Measurements from ENCODE around the gene DNAJC13.
"Not testable (repeated sequence)": the region's sequence is repeated elsewhere in the genome, so short reads cannot be mapped to it uniquely, and the experiment has no call there.

DNAJC13 gene

GRCh38 chr3:132416807-132417694, at the start of gene DNAJC13:
Gene DNAJC13 (plus strand): TSS chr3:132417502. CDS start chr3:132434551, 17,049 bp downstream.
- Histone ChIP-seq H3K9me3 (ENCODE audit: insufficient read depth, low read depth, low read length) (no peaks in the 10 kb centered on the region), H3K9ac (ENCODE audit: low read depth, low read length, poor library complexity, severe bottlenecking) (peak within 1 kb of the TSS; percentile 86)
- TF ChIP-seq, protein P1, sequence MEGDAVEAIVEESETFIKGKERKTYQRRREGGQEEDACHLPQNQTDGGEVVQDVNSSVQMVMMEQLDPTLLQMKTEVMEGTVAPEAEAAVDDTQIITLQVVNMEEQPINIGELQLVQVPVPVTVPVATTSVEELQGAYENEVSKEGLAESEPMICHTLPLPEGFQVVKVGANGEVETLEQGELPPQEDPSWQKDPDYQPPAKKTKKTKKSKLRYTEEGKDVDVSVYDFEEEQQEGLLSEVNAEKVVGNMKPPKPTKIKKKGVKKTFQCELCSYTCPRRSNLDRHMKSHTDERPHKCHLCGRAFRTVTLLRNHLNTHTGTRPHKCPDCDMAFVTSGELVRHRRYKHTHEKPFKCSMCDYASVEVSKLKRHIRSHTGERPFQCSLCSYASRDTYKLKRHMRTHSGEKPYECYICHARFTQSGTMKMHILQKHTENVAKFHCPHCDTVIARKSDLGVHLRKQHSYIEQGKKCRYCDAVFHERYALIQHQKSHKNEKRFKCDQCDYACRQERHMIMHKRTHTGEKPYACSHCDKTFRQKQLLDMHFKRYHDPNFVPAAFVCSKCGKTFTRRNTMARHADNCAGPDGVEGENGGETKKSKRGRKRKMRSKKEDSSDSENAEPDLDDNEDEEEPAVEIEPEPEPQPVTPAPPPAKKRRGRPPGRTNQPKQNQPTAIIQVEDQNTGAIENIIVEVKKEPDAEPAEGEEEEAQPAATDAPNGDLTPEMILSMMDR (conservative IDR thresholded peaks at IDR 0.05; ENCODE audit: low read length) = no peak
- no peak for TF ChIP-seq EZH2phosphoT487 (IDR thresholded peaks at IDR 0.05; ENCODE audit: borderline replicate concordance)

GRCh38 chr3:132368515-132368914, 48.8 kb upstream of the DNAJC13 start:
- Histone ChIP-seq H3K4me3 (ENCODE audit: low read length, poor library complexity, severe bottlenecking) (no peak overlapping the region), H3F3A (ENCODE audit: low read depth) (no peaks in the 10 kb centered on the region), H2AFZ (ENCODE audit: low read length) (no peak overlapping the region), H3K27me3 (ENCODE audit: insufficient read depth, low read length, poor library complexity, severe bottlenecking) (no peaks in the 10 kb centered on the region), H3K4me2 (ENCODE audit: low read depth, low read length, poor library complexity, severe bottlenecking) (no peak overlapping the region), H4K20me1 (ENCODE audit: insufficient read depth, low read length, poor library complexity, severe bottlenecking) (no peaks in the 10 kb centered on the region), H3K79me2 (ENCODE audit: insufficient read depth, low read length) (no peaks in the 10 kb centered on the region), H3K9me3 (ENCODE audit: insufficient read depth, low read depth, low read length) (no peaks in the 10 kb centered on the region), H3K9me2 (replicated peaks; ENCODE audit: low read depth, low read length) (no peaks in the 10 kb centered on the region), H3K4me1 (ENCODE audit: insufficient read depth, low read length, poor library complexity, severe bottlenecking) (no peaks in the 10 kb centered on the region), H3K36me3 (ENCODE audit: insufficient read depth, low read length) (no peaks in the 10 kb centered on the region), H3K9ac (ENCODE audit: low read depth, low read length, poor library complexity, severe bottlenecking) (no peak overlapping the region)
- TF ChIP-seq EZH2phosphoT487 (IDR thresholded peaks at IDR 0.05; ENCODE audit: borderline replicate concordance) = no peak
- TF ChIP-seq, protein P1 (conservative IDR thresholded peaks at IDR 0.05; ENCODE audit: low read length) = no peak

More at GRCh38 chr3:132416807-132417694, at the start of gene DNAJC13:
- peak within 1 kb of the TSS; percentile 99 for H3K4me3 ChIP-seq (ENCODE audit: low read length, poor library complexity, severe bottlenecking)
- peak within 1 kb of the TSS; percentile 98 for H3K4me2 ChIP-seq (ENCODE audit: low read depth, low read length, poor library complexity, severe bottlenecking)
- no peaks in the 10 kb centered on the region for H3F3A ChIP-seq (ENCODE audit: low read depth)
- no peaks in the 10 kb centered on the region for H3K27me3 ChIP-seq (ENCODE audit: insufficient read depth, low read length, poor library complexity, severe bottlenecking)
- no peaks in the 10 kb centered on the region for H3K9me2 ChIP-seq (replicated peaks; ENCODE audit: low read depth, low read length)
- no peaks in the 10 kb centered on the region for H3K36me3 ChIP-seq (ENCODE audit: insufficient read depth, low read length)
- peak within 1 kb of the TSS; percentile 95 for H2AFZ ChIP-seq (ENCODE audit: low read length)
- peaks cover 33% of the 10 kb centered on the region for H3K4me1 ChIP-seq (ENCODE audit: insufficient read depth, low read length, poor library complexity, severe bottlenecking)
- peaks cover 19% of the 10 kb centered on the region for H4K20me1 ChIP-seq (ENCODE audit: insufficient read depth, low read length, poor library complexity, severe bottlenecking)
- H3K79me2 ChIP-seq (ENCODE audit: insufficient read depth, low read length) = peaks cover 39% of the 10 kb centered on the region

DNA sequence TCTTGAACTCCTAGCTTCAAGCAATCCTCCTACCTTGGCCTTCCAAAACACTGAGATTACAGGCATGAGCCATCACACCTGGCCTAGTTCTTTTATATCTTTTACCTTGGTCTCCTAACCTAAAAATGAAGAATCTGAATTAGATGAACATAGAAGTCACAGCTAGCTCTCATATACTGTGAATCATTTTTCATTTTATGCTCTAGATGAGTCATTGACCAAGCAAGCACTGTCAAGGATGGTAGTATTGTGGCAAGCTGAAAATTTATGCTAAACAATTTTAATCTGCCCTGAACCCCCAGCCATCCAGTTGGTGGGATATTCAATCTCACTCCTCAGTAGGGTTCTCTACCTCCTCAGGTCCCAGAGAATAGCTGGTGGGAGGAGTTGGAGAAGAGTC, 48.3 kb upstream of the DNAJC13 start:
- no peak overlapping the region for H3K9ac ChIP-seq (ENCODE audit: low read depth, low read length, poor library complexity, severe bottlenecking)
- H3K79me2 ChIP-seq (ENCODE audit: insufficient read depth, low read length) = no peaks in the 10 kb centered on the region
- no peak overlapping the region for H3K4me2 ChIP-seq (ENCODE audit: low read depth, low read length, poor library complexity, severe bottlenecking)
- no peaks in the 10 kb centered on the region for H3K36me3 ChIP-seq (ENCODE audit: insufficient read depth, low read length)
- H2AFZ ChIP-seq (ENCODE audit: low read length) = no peak overlapping the region
- no peaks in the 10 kb centered on the region for H4K20me1 ChIP-seq (ENCODE audit: insufficient read depth, low read length, poor library complexity, severe bottlenecking)
- H3K27me3 ChIP-seq (ENCODE audit: insufficient read depth, low read length, poor library complexity, severe bottlenecking) = no peaks in the 10 kb centered on the region
- H3K4me3 ChIP-seq (ENCODE audit: low read length, poor library complexity, severe bottlenecking) = no peak overlapping the region
- no peaks in the 10 kb centered on the region for H3K4me1 ChIP-seq (ENCODE audit: insufficient read depth, low read length, poor library complexity, severe bottlenecking)
- TF ChIP-seq, protein P1 (conservative IDR thresholded peaks at IDR 0.05; ENCODE audit: low read length) = no peak
- TF ChIP-seq EZH2phosphoT487 (IDR thresholded peaks at IDR 0.05; ENCODE audit: borderline replicate concordance) = no peak
- H3F3A ChIP-seq (ENCODE audit: low read depth) = no peaks in the 10 kb centered on the region
- no peaks in the 10 kb centered on the region for H3K9me2 ChIP-seq (replicated peaks; ENCODE audit: low read depth, low read length)
- no peaks in the 10 kb centered on the region for H3K9me3 ChIP-seq (ENCODE audit: insufficient read depth, low read depth, low read length)

- H3K9me3 ChIP-seq (ENCODE audit: insufficient read depth, low read depth, low read length); H3K27me3 ChIP-seq (ENCODE audit: insufficient read depth, low read length, poor library complexity, severe bottlenecking); H4K20me1 ChIP-seq (ENCODE audit: insufficient read depth, low read length, poor library complexity, severe bottlenecking); H3K9ac ChIP-seq (ENCODE audit: low read depth, low read length, poor library complexity, severe bottlenecking); H3K4me3 ChIP-seq (ENCODE audit: low read length, poor library complexity, severe bottlenecking); H3K4me1 ChIP-seq (ENCODE audit: insufficient read depth, low read length, poor library complexity, severe bottlenecking); H3K4me2 ChIP-seq (ENCODE audit: low read depth, low read length, poor library complexity, severe bottlenecking); H3K9me2 ChIP-seq (replicated peaks; ENCODE audit: low read depth, low read length); H2AFZ ChIP-seq (ENCODE audit: low read length); H3K79me2 ChIP-seq (ENCODE audit: insufficient read depth, low read length); H3K36me3 ChIP-seq (ENCODE audit: insufficient read depth, low read length); H3F3A ChIP-seq (ENCODE audit: low read depth): not testable (repeated sequence)
Observed at GRCh38 chr3:132376945-132377354, 40.4 kb upstream of the DNAJC13 start.

Measured in Loucy (cell line).